ENCODE measurements around the gene TOR4A.
A peak's percentile ranks its signal among the peaks of the same experiment; 100 is the strongest.
"Not testable (repeated sequence)": the region's sequence is repeated elsewhere in the genome, so short reads cannot be mapped to it uniquely, and the experiment has no call there.

The TOR4A gene

DNA sequence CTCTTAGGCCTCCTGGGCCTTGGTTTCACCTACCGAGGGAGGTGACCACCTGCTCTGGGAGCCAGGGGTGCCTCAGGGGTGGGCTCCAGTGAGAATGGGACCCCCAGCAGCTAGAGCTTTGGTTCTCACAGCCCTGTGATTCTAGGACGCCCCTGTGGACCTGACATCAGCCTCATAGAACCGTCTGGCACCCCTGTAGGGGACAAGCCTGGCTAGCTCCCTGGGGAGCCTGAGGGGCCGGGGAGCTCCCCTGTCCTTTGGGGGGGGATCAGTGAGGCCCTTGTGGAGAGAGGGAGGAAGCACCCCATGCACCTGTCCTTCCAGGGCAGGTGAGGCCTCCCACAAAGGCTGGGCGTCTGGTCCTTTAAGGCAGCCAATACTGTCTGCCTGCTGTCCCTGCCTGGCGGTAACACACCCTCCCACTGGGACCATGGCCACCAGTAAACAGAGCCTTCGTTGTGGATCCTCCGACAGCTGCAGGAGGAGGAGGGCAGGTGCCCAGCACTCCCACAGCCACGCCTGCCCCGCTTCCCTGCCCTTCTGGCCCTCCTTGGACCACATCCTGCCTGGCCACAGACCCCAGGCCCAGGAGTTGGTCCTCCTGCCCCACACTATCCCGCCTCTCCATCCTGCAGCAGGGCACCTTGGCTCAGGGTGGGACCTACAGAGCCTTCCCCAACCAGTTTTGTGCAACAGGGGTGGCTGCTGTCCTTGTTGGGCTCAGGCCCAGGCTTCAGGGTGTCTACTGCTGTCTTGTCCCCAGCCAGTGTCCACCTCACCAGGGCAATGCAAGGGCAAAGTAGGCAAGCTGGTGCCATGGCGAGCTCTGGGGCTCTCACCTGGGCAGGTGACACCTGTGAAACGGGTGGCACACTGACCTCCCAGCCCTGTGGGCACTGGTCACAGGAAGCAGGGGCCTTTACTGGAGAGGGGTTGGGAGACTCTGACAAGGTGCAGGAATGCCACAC lies 39.5 kb upstream of the TOR4A start:
- no peak for DNase-seq (ENCODE audit: low read depth)

DNA sequence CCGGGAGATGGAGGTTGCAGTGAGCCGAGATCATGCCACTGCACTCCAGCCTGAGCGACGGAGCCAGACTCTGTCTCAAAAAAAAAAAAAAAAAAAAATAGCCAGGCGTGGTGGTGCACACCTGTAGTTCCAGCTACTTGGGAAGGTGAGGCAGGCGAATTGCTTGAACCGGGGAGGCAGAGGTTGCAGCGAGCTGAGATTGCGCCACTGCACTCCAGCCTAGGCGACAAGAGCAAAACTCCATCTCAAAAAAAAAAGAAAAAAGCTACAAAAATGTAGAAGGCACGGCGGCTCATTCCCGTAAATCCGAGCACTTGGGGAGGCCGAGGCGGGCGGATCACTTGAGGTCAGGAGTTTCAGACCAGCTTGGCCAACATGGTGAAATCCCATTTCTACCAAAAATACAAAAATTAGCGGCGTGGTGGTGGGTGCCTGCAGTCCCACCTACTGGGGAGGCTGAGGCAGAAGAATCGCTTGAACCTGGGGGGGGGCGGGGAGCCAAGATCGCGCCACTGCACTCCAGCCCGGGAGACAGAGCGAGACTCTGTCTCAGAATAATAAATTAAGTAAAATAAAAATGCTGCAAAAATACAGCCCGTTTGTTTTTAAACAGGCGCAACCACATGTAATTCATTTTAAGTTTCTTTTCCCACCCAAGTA lies 37.9 kb upstream of the TOR4A start:
- DNase-seq (ENCODE audit: low read depth): not testable (repeated sequence)

DNA sequence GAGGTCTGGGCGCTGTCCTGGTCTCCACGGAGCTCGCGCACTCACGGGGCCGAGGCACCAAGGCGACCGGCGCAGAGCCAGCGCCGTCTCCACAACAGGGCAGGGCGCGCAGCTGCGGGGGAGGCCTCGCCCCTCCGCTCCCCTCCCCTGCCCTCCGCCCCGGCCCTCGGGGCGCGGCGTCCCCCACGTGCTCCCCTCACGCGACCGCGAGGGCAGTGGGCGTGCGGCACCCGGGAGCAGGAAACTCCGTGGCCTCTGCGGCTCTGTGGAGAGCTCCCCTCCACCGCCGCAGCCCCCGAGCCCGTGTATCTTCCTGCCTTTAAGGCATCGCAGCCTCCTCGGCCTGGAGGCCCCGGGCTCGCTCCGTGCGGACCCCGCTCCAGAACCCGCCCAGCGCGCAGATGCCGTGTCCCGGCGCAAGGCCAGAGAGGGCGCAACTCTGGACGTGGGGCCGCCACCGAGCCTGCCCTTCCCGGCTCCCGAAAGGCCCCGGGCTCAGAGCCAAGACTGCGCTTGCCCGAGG lies 37.1 kb upstream of the TOR4A start:
- peak; percentile 69 for DNase-seq (ENCODE audit: low read depth)

DNA sequence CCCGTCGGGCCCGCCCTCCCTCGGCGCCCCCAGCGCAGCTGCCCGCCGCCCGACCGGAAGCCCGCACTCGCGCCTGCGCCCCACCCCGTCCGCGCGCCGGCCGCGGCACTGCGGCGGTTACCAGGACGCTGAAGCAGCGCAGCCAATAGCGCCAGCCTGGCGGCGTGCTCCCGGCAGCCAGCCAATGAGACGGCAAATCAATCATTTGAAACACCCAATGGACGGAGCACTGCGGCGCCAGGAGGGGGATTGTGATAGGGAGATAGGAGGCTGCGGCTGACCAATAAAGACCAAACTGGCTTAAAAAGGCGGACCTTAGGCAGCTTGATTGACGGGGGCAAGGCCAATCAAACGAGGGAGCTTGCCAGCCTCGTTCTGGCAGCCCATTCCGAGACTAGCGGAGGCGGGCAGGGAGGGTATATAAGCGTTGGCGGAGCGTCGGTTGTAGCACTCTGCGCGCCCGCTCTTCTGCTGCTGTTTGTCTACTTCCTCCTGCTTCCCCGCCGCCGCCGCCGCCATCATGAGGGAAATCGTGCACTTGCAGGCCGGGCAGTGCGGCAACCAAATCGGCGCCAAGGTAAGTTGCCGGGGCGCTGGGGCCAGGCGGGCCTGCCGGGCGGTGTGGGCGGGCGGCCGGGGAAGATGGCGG lies 36.6 kb upstream of the TOR4A start, which contains the start of gene TUBB4B:
Gene TUBB4B (plus strand): TSS at position 447 of the 649 bp plus-strand sequence. CDS start 74 bp downstream, at position 521.
- DNase-seq (ENCODE audit: low read depth): peak; percentile 97

DNA sequence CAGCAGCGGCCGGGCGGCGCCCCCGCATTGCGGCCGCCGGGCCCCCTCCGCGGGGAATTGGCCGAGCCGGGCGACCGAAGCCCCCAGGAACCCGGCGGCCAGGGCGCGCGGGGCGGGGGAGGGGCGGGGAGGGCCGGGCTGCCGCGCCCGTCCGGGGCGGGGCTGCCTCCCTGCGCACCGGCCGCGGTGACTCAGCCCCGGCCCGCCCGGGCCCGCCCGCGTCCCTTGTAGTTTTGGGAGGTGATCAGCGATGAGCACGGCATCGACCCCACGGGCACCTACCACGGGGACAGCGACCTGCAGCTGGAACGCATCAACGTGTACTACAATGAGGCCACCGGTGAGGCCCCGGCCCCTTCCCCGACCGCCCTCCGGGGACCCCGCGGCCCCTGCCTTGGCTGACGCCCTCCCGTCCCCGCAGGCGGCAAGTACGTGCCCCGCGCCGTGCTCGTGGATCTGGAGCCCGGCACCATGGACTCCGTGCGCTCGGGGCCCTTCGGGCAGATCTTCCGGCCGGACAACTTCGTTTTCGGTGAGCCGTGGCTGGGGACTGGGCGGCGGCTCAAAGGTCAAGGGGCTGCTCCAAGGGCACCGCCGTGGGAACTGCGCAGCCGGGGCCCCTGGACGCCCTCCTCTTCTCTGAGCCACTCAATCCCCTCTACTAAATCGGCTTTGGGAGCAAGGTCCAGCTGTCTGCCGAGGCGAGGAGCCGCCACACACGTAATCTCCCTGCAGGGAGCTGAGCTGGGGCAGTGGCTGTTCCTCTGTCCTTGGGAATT lies 35.8 kb upstream of the TOR4A start:
- peak; percentile 65 for DNase-seq (ENCODE audit: low read depth)

DNA sequence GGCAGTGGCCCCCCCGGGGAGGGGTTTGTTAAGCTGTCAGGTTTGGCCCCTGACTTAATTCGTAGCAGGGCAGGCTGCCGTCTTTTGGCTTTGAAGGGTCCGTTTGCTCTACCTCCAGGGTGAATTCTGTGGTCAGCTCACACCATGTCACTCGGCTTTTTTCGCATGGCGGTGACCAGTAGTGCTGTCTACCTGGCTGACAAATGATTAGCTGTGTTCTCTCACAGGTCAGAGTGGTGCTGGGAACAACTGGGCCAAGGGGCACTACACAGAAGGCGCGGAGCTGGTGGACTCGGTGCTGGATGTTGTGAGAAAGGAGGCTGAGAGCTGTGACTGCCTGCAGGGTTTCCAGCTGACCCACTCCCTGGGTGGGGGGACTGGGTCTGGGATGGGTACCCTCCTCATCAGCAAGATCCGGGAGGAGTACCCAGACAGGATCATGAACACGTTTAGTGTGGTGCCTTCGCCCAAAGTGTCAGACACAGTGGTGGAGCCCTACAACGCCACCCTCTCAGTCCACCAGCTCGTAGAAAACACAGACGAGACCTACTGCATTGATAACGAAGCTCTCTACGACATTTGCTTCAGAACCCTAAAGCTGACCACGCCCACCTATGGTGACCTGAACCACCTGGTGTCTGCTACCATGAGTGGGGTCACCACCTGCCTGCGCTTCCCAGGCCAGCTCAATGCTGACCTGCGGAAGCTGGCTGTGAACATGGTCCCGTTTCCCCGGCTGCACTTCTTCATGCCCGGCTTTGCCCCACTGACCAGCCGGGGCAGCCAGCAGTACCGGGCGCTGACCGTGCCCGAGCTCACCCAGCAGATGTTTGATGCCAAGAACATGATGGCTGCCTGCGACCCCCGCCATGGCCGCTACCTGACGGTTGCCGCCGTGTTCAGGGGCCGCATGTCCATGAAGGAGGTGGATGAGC lies 35.0 kb upstream of the TOR4A start:
- DNase-seq (ENCODE audit: low read depth): no peak

DNA sequence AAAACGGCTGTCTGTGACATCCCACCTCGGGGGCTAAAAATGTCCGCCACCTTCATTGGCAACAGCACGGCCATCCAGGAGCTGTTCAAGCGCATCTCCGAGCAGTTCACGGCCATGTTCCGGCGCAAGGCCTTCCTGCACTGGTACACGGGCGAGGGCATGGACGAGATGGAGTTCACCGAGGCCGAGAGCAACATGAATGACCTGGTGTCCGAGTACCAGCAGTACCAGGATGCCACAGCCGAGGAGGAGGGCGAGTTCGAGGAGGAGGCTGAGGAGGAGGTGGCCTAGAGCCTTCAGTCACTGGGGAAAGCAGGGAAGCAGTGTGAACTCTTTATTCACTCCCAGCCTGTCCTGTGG lies 34.3 kb upstream of the TOR4A start:
- DNase-seq (ENCODE audit: low read depth): not testable (repeated sequence)

DNA sequence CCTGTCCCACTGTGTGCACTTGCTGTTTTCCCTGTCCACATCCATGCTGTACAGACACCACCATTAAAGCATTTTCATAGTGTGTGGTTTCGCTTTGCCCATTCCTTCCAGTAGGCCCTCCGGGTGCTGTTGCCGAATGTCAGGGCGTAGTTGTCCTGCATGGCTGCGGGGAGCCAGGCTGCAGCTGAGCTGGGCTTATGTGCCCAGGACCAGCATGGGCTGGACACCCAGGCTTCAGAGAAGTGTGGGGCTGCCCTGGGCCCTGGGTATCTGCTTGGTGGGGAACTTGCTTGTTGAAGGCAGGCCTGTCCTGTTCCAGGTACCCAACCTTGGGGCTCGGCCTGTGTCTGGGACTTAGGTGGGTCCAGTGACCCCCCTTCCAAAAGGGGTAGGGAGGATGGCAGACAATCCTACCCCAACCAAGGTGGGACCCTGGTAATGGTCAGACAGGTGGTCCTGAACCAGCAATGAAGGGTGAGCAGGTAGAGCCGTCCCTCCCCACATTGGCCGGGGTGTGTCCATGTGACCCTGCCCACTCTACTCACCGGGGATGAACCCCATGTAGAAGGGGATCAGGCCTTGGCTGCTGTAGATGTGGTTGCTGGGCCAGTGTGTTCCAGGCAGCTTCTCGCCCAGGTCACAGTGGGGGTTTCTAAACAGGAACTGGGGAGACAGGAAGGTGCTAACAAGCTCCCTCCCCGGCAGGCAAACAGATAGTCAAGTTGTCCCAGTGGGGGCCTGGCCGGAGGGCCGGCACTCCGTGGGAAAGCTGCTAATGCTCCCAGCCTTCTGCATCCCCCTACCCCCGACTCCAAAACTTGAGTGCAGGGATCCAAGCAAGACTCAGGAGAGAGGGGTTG lies 33.7 kb upstream of the TOR4A start:
- DNase-seq (ENCODE audit: low read depth): no peak

DNA sequence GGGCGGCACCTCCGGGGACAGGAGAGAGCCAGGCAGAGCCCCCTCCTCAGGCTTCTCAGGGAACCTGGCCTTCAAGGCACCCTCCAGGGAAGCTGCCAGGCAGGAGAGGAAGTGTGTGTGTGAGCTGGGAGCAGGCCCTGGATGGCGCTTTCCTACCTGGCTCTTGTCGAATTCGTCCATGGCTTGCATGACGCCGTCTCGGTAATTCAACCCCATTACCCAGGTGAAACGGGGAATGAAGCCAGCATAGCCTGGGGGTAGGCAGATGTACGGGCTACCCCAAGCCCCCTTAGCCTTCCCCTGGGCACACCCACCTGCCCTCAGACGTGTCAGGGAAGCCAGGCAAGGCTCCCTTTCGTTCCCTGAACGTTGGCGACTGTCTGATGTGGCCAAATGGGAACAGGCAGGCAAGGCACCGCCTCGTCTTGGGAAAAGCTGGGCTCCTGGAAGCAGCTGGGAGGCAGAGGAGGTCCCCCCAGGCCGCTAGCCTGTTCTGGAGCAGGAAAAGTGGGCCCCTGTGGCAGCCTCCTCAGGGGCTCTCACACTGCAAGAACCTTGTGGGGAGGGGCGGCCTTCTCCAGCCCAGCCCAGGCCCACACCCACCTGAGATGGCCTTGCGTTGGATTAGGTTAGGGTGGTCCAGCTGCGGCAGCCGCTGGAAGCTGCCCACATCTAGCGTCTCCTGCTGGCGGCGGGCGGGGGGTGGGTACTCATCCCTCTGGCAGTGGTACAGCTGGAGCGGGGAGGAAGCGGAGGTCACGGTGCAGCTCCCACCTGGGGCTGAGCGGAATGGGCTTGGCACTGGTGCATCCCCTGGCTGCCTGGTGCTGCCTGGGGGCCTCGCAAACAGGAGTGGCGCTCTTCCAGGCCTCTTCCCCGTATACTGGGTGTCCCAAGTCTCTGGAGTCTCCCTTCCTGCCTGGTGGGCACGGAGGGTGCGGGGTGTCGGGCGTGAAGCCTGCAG lies 32.8 kb upstream of the TOR4A start:
- DNase-seq (ENCODE audit: low read depth): no peak

DNA sequence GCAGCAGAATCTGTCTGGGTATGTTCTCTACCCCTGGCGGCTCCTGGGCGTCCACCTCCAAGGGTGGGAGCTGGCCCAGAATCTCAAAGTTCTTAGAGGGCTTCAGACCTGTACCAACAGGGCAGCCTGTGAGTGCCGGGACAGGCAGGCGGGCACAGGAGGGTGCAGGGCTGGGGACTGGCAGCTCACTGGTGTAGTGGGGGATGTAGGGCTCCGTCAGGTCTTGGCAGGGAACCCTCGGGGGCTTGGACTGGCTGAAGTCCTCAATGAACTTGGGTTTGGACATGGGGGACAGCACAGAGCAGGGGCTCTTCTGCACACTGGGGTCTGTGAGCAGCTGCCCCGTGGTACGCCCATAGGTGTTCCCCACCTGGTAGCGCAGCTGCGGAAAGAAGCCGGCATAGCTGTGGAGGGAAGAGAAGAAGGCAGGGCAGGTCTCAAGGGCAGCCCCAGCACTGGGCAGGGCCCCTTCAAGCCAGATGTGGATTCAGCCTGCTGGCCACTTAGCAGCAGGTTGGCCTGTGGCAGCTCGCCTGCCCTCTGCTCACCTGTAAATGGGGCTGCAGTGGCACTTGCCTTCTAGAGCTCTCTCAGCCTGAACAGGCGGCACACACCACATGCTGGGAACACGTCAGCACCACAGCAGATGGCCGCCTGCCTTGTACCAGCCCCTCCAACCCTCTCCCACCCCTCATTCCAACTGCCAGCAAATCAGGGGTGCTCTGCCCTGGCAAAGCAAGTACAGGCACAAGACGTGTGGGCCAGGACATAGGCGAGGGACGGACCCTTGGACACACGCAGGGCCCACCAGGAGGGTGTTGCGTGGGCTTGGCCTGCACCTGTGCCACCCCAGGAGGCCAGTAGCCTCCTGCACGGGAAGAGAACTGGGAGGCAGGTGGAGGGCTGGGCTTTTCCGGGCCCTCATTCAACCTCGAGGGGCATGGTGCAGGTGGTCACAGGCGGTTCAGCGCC lies 31.8 kb upstream of the TOR4A start:
- no peak for DNase-seq (ENCODE audit: low read depth)

DNA sequence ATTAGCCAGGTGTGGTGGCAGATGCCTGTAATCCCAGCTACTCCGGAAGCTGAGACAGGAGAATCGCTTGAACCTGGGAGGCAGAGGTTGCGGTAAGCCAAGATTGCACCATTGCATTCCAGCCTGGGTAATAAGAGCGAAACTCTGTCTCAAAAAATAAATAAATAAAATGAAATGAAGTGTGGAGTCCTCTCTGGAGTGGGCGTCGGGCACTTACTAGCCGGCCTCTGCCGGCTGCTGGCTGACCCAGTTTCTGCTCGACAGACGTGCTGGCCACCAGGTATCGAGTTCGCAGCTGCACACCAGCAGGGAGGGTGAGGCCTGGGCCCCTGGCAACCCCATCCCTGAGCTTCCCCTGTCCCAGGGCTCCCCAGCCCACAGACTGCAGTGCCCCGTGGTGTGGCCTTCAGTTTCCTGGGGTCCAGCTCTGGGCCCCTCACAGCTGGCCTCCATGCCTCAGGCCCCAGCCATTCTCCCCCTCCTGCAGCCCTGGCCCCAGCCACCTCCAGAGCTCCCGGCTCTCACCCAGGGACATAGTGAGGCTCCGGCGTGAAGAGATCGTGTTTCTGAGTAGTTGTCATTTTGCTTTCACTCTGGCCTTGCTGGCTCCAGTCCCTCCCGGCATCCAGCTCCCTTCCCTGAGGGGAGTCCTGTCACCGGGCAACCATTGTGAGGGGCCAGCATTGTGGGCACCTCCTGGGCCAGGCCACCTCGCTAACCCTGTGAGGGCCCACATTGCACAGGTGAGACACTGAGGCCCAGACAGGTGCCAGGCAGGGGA lies 30.2 kb upstream of the TOR4A start:
- DNase-seq (ENCODE audit: low read depth): no peak

DNA sequence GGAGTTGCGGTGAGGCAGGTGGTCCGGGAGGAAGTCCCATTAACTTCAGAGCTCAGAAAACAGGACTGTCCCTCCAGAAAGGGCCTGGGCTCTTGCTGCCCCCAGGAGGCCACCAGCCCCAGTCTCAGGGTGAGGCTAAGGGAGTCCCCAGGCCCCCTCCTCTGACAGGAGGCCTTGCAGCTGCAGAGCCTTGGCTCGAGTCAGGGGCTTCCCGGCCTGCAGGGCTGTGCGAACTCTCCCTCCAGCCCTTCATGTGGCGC lies 29.7 kb upstream of the TOR4A start:
- no peak for DNase-seq (ENCODE audit: low read depth)

DNA sequence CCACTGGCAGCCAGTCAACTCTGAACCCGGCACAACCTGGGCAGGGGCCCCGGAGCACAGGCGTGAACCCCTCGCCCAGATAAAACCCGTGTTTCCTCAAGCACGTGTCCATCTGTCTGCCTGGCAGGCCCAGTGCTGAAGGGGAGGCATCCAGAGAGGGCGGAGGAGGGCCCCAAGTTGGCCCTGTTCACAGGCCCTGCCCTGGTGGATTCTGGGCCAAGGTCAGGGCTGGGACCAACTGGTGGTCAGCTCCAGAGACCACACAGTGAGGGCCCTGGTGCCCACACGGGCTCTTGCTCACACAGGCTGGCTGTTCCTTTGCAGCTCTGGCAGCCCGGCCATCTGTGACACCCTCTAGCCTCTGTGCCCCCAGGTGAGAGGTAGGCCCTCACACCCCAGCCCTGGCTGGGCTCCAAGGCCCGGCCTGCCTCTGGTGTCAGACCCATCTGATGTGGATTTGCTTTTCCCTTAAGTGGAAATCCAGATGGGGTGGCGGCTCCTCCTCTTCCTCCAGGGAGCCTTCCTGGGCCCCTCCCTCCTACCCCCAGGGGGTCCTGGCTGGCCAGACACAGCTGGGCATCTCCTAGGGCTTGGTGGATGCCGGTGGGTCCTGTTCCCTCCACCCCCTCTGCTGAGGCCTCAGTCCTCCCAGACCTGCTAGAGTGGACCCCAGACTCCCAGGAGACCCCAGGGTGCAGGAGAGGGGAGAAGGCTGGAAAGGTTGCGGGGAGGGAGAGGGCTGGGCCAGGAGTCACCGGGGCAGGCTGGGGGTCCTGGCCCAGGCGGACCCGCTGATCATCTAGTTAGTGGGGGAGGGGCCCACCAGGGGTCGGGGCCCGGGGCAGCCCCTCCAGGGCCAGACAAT lies 27.0 kb upstream of the TOR4A start:
- no peak for DNase-seq (ENCODE audit: low read depth)

DNA sequence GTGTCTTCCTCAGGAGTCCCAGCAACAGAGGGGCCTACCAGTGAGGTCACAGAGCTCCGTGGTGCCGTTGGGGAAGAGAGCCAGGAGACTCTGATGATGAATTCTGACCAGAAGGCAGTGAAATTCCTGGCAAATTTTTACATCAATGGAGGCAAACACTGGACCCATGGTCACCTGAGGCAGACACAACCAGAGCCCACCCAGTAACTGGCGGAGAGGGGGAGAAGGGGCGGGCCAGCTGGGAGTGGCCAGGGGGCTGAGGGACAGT lies 26.4 kb upstream of the TOR4A start, which contains the start of gene STPG3:
Gene STPG3 (plus strand): TSS at position 93 of the 268 bp plus-strand sequence. CDS start 1 bp downstream, at position 94.
- DNase-seq (ENCODE audit: low read depth): no peak

DNA sequence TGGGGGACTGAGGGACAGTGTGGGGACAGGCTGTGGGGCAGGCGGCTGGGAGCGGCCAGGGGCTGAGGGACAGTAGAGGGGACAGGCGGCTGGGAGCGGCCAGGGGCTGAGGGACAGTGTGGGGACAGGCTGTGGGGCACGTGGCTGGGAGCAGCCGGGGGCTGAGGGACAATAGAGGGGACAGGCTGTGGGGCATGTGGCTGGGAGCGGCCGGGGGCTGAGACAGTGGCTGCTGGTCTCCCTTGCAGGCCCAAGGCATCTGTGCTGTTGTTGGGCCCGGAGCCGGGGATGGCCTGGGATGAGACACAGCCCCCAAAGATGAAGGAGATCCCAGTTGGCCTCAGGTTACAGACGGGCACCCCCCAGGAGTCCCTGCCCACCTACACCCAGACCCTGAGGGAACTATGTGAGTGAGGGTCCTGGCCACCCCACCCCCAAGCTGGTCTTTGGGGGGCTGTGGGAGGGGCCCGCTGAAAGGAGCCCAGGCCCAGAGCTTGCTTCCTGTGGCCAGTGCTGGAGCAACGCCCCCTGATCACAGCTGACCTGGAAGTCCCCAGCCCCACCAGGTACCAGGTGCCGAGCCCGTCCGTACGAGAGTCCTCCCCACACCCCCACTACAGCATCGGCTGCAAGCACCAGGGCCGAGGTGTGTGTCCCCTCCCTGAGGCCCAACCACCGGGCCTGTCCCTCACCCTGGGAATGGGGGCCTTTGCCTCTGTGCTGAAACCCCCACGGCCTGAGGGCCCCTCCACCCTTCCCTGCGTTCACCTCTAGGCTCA lies 25.8 kb upstream of the TOR4A start:
- DNase-seq (ENCODE audit: low read depth): no peak

Measured in activated T-cell treated with anti-CD3 and anti-CD28 coated beads for 48 hours (primary cell).